Endodermal cell (in vitro differentiated cells): ENCODE results near the gene SC5D. TPM values are rescaled to one million over a fixed set of nuclear protein-coding genes. Genes with fewer than 3 reads are reported as not detected.

Experiments used
- DNase-seq: peaks from one replicate; pipeline ENCODE4 v3.0.0-alpha.2; 2017
- H3K27ac ChIP-seq: 2 replicates; pipeline ENCODE4 v1.5.1; 2013; ENCODE audit warnings: mild to moderate bottlenecking, low read depth, low read length, moderate library complexity
- H3K27me3 ChIP-seq: 2 replicates; pipeline ENCODE4 v1.6.1; 2013; ENCODE audit warnings: mild to moderate bottlenecking, low read length, moderate library complexity; ENCODE audit not compliant: insufficient read depth, control insufficient read depth, poor library complexity, severe bottlenecking
- H3K36me3 ChIP-seq: 2 replicates; pipeline ENCODE4 v1.7.0; 2013; ENCODE audit warnings: mild to moderate bottlenecking, low read length, moderate library complexity; ENCODE audit not compliant: control insufficient read depth, insufficient read depth
- H3K4me1 ChIP-seq: one replicate; pipeline ENCODE4 v1.7.0; 2013; ENCODE audit warnings: low read length; ENCODE audit not compliant: control insufficient read depth, insufficient read depth
- H3K4me3 ChIP-seq: 2 replicates; pipeline ENCODE4 v1.5.1; 2013; ENCODE audit warnings: mild to moderate bottlenecking, low read length, moderate library complexity
- H3K9ac ChIP-seq: 2 replicates; pipeline ENCODE4 v1.6.1; 2013; ENCODE audit warnings: mild to moderate bottlenecking, low read length, moderate library complexity; ENCODE audit not compliant: poor library complexity, severe bottlenecking; ENCODE audit errors: extremely low read depth
- H3K9me3 ChIP-seq: 2 replicates; pipeline ENCODE4 v1.6.1; 2013; ENCODE audit warnings: mild to moderate bottlenecking, low read length, moderate library complexity; ENCODE audit not compliant: control insufficient read depth
- H3K27ac Mint-ChIP-seq: 2 replicates; pipeline ENCODE4 v1.8.0; 2020; ENCODE audit warnings: mixed read lengths
- H3K27me3 Mint-ChIP-seq: 2 replicates; pipeline ENCODE4 v1.8.0; 2021; ENCODE audit warnings: mild to moderate bottlenecking, mixed read lengths; ENCODE audit not compliant: insufficient read depth
- H3K36me3 Mint-ChIP-seq: 2 replicates; pipeline ENCODE4 v1.8.0; 2020; ENCODE audit warnings: low read depth, mixed read lengths
- H3K4me1 Mint-ChIP-seq: 2 replicates; pipeline ENCODE4 v1.8.0; 2020; ENCODE audit warnings: mixed read lengths
- H3K4me3 Mint-ChIP-seq: 2 replicates; pipeline ENCODE4 v1.8.0; 2020; ENCODE audit warnings: mild to moderate bottlenecking, moderate library complexity, mixed read lengths
- H3K9me3 Mint-ChIP-seq: 2 replicates; pipeline ENCODE4 v1.8.0; 2020; ENCODE audit warnings: mild to moderate bottlenecking, mixed read lengths
- CTCF ChIP-seq: fragments of 200-600 bp; sonication (generic); conservative IDR thresholded peaks from 2 replicates; pipeline ENCODE4 v1.5.0; 2021; ENCODE audit warnings: antibody characterized with exemption, mild to moderate bottlenecking
- WGBS, 2 experiments: methylation state at CpG; one replicate each; pipeline versions ENCODE4 v1.1.5 to v1.1.7; 2013; ENCODE audit warnings: missing lambda C conversion rate in 2 of 2, mixed read lengths in 1 of 2; ENCODE audit not compliant: insufficient coverage in 1 of 2, insufficient read length in 1 of 2; 5-methylcytosine and 5-hydroxymethylcytosine counted together
- total RNA-seq, 2 donors: library from RNA; stranded (reverse); fragmentation: NEBNext Ultra II Directional in 1 of 2; extraction: Animal tissue kit (Norgen Biotek cat#: 25700) in 1 of 2; gene quantifications; 2 replicates in 1 of 2; 3 replicates in 1 of 2; pipeline ENCODE4 v1.2.1, GENCODE V29; 2021

SC5D gene
- total RNA-seq, 2 donors from 2014 or later: 66.0 to 70.9 TPM

DNA sequence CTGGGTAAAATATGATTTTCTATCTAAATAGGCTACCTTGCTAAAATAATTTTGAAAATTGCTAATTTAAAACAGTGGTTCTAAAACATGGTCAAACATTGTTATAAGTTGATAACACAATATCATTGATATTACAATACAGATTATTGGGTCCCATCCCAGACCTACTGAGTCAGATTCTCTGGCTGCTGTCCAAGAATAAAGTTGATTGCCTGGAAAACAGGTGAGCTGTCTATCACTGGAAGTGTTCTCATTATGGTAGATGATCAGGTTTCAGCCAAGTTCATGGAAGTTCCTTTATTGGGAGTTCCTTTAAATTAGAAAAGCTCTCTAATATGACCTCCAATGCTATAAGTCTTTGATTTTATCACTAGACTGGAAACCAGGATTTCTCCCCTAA is 52.3 kb downstream of the SC5D start:
- TF ChIP-seq CTCF: no peak
- H3K9me3 Mint-ChIP-seq: no peaks in the 10 kb centered on the region
- H3K36me3 Mint-ChIP-seq: no peaks in the 10 kb centered on the region
- H3K4me1 Mint-ChIP-seq: peaks cover 16% of the 10 kb centered on the region
- H3K9me3 ChIP-seq: no peaks in the 10 kb centered on the region
- H3K4me3 ChIP-seq: no peak overlapping the region
- H3K4me1 ChIP-seq: peaks cover 8% of the 10 kb centered on the region
- DNase-seq: no peak
- no peaks in the 10 kb centered on the region for H3K27me3 ChIP-seq
- no peaks in the 10 kb centered on the region for H3K36me3 ChIP-seq
- no peaks in the 10 kb centered on the region for H3K27me3 Mint-ChIP-seq
- H3K4me3 Mint-ChIP-seq: no peak overlapping the region
- H3K27ac Mint-ChIP-seq: no peak overlapping the region
- no peak overlapping the region for H3K9ac ChIP-seq
- H3K27ac ChIP-seq: no peak overlapping the region

- no peaks in the 10 kb centered on the region for H3K27me3 ChIP-seq
Measured at GRCh38 chr11:121347094-121347493, 54.5 kb downstream of the SC5D start.

DNA sequence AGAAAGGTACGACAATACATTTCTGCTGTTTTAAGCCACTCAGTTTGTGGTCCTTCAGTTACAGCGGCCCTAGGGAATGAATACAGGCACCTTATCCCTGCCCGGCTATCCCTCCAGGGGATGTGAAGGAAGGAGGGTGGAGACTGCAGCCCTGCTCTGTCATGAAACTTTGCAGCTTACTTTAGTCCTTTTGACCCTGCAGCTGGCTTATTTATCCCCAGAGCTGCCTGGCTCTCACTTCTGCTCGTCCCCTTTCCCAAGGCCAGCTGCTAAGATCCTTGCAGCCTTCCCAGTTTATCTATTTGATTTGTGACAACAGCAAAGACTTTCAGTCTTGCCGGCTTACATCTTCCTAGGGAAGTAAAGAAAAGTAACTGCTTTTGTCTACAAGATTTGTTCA is 55.2 kb downstream of the SC5D start:
- TF ChIP-seq CTCF: no peak
- no peak overlapping the region for H3K27ac Mint-ChIP-seq
- Histone ChIP-seq H3K9ac (peak overlapping the region; percentile 7), H3K9me3 (no peaks in the 10 kb centered on the region), H3K4me1 (peaks cover 8% of the 10 kb centered on the region), H3K36me3 (no peaks in the 10 kb centered on the region), H3K27ac (no peak overlapping the region), H3K4me3 (no peak overlapping the region), H3K27me3 (no peaks in the 10 kb centered on the region)
- DNase-seq: no peak
- H3K4me3 Mint-ChIP-seq: no peak overlapping the region
- H3K27me3 Mint-ChIP-seq: no peaks in the 10 kb centered on the region
- H3K9me3 Mint-ChIP-seq: no peaks in the 10 kb centered on the region
- 78 to 79% methylated on average over 4 to 5 of the region's 5 CpGs for WGBS, 2 experiments
- no peaks in the 10 kb centered on the region for H3K36me3 Mint-ChIP-seq
- H3K4me1 Mint-ChIP-seq: peaks cover 16% of the 10 kb centered on the region

More at GRCh38 chr11:121347094-121347493, 54.5 kb downstream of the SC5D start:
- Histone ChIP-seq H3K9me3 (no peaks in the 10 kb centered on the region), H3K4me3 (no peak overlapping the region), H3K27ac (no peak overlapping the region), H3K36me3 (no peaks in the 10 kb centered on the region), H3K4me1 (peaks cover 8% of the 10 kb centered on the region), H3K9ac (no peak overlapping the region)
- Mint-ChIP-seq H3K36me3 (no peaks in the 10 kb centered on the region), H3K27ac (no peak overlapping the region), H3K4me3 (no peak overlapping the region), H3K4me1 (peaks cover 16% of the 10 kb centered on the region), H3K27me3 (no peaks in the 10 kb centered on the region), H3K9me3 (no peaks in the 10 kb centered on the region)
- DNase-seq: no peak
- 75 to 93% methylated on average over 1 to 2 of the region's 2 CpGs for WGBS, 2 experiments
- TF ChIP-seq CTCF: no peak
